Keratinocyte (primary cell): ENCODE results near the gene FAM25A. TPM values are rescaled to one million over a fixed set of nuclear protein-coding genes. Genes with fewer than 3 reads are reported as not detected.
"Not testable (repeated sequence)": the region's sequence is repeated elsewhere in the genome, so short reads cannot be mapped to it uniquely, and the experiment has no call there.

ENCODE experiments used
- DNase-seq: peaks from one replicate; pipeline ENCODE4 v3.0.0-alpha.2; 2011; ENCODE audit warnings: low read depth, missing footprints, low spot score
- FAIRE-seq: peaks from 2 replicates; lab custom pipeline; 2011; peaks lifted over from hg19 to GRCh38; lab: Jason Lieb, UNC
- H2AFZ ChIP-seq: 2 replicates; pipeline ENCODE4 v1.6.0; 2012; ENCODE audit warnings: low read length, control low read depth, inconsistent platforms; ENCODE audit not compliant: control insufficient read depth
- H3K27ac ChIP-seq: 2 replicates; pipeline ENCODE4 v1.5.1; 2011; ENCODE audit warnings: low read length; ENCODE audit not compliant: control insufficient read depth, insufficient read depth
- H3K27me3 ChIP-seq: 3 replicates; pipeline ENCODE4 v1.6.0; 2011; ENCODE audit warnings: low read length; ENCODE audit not compliant: control insufficient read depth, insufficient read depth; ENCODE audit errors: extremely low read depth
- H3K36me3 ChIP-seq, 2 experiments: 2 replicates in 1 of 2; 3 replicates in 1 of 2; pipeline ENCODE4 v1.5.1; 2011; ENCODE audit warnings: low read length in 2 of 2, mild to moderate bottlenecking in 1 of 2; ENCODE audit not compliant: control insufficient read depth in 2 of 2, insufficient read depth in 2 of 2; ENCODE audit errors: extremely low read depth in 1 of 2
- H3K4me1 ChIP-seq: 3 replicates; pipeline ENCODE4 v1.5.1; 2011; ENCODE audit warnings: low read length; ENCODE audit not compliant: control insufficient read depth, insufficient read depth; ENCODE audit errors: extremely low read depth
- H3K4me2 ChIP-seq: 3 replicates; pipeline ENCODE4 v1.6.0; 2011; ENCODE audit warnings: low read depth, low read length; ENCODE audit not compliant: control insufficient read depth, insufficient read depth; ENCODE audit errors: extremely low read depth
- H3K4me3 ChIP-seq, 3 experiments: fragments of 200-600 bp in 1 of 3; sonication (generic) in 1 of 3; 2 replicates in 2 of 3; 3 replicates in 1 of 3; pipeline ENCODE4 v1.5.1; 2011 to 2016; ENCODE audit warnings: low read length in 3 of 3, mild to moderate bottlenecking in 3 of 3, control low read depth in 2 of 3, inconsistent platforms in 1 of 3, low read depth in 1 of 3, mixed read lengths in 1 of 3, mixed run types in 1 of 3, moderate library complexity in 1 of 3; ENCODE audit not compliant: control insufficient read depth in 2 of 3, insufficient read depth in 2 of 3; ENCODE audit errors: extremely low read depth in 1 of 3
- H3K79me2 ChIP-seq: 2 replicates; pipeline ENCODE4 v1.6.0; 2012; ENCODE audit warnings: low read length; ENCODE audit not compliant: control insufficient read depth, insufficient read depth
- H3K9ac ChIP-seq: 3 replicates; pipeline ENCODE4 v1.6.0; 2011; ENCODE audit warnings: low read length; ENCODE audit not compliant: control insufficient read depth, insufficient read depth; ENCODE audit errors: extremely low read depth
- H3K9me1 ChIP-seq: 3 replicates; pipeline ENCODE4 v1.6.0; 2011; ENCODE audit warnings: low read length; ENCODE audit not compliant: control insufficient read depth, insufficient read depth; ENCODE audit errors: extremely low read depth
- H3K9me3 ChIP-seq: 2 replicates; pipeline ENCODE4 v1.5.1; 2012; ENCODE audit warnings: low read depth, low read length; ENCODE audit not compliant: control insufficient read depth
- H4K20me1 ChIP-seq: 3 replicates; pipeline ENCODE4 v1.6.0; 2011; ENCODE audit warnings: low read length; ENCODE audit not compliant: control insufficient read depth, insufficient read depth; ENCODE audit errors: extremely low read depth
- dilution Hi-C: fragments of 300-500 bp; cut with MboI; formaldehyde crosslinking; loops from one replicate; pipeline ENCODE4 v1.7.0; 2020; ENCODE audit warnings: low sequenced_read_pairs; ENCODE audit not compliant: extremely low pct_ligation_motif_present
- polyA plus RNA-seq, 5 experiments: library from polyadenylated mRNA; depleted of rRNA in 3 of 5; stranded (reverse) in 3 of 5; stranded (forward) in 1 of 5; unstranded in 1 of 5; fragments of >200 nt; gene quantifications; 1 replicate in 1 of 5; 2 replicates in 3 of 5; 3 replicates in 1 of 5; pipeline versions ENCODE4 v1.2.1 to v1.2.3, GENCODE V29; 2011 to 2012; ENCODE audit warnings: missing spikeins in 2 of 5, low read depth in 1 of 5, low replicate concordance in 1 of 5

FAM25A gene
- polyA plus RNA-seq, 1 donor (not counting 4 experiments of a cell fraction or from before 2014, with no cell fraction given), result 11.7 TPM

GRCh38 chr10:87009134-87009696, 10.9 kb upstream of the FAM25A start:
- H3K27me3 ChIP-seq, H3K4me1 ChIP-seq, FAIRE-seq, DNase-seq, H3K4me2 ChIP-seq, H3K79me2 ChIP-seq, H2AFZ ChIP-seq, H4K20me1 ChIP-seq, H3K9me3 ChIP-seq, H3K36me3 ChIP-seq, dilution Hi-C loops, H3K9me1 ChIP-seq, H3K27ac ChIP-seq, H3K9ac ChIP-seq, H3K4me3 ChIP-seq: not testable (repeated sequence)

- H3K36me3 ChIP-seq, H3K9me3 ChIP-seq, dilution Hi-C loops, FAIRE-seq, H3K4me2 ChIP-seq, H3K4me1 ChIP-seq, H3K9me1 ChIP-seq, H3K27me3 ChIP-seq, DNase-seq, H4K20me1 ChIP-seq, H2AFZ ChIP-seq, H3K9ac ChIP-seq, H3K79me2 ChIP-seq, H3K4me3 ChIP-seq, H3K27ac ChIP-seq: not testable (repeated sequence)
These were observed 6.6 kb upstream of the FAM25A start for GRCh38 chr10:87013528-87013927.

GRCh38 chr10:87014986-87015716, 4.9 kb upstream of the FAM25A start:
- H3K79me2 ChIP-seq, H3K9ac ChIP-seq, H3K4me2 ChIP-seq, H2AFZ ChIP-seq, FAIRE-seq, H3K4me1 ChIP-seq, DNase-seq, H3K9me1 ChIP-seq, H3K4me3 ChIP-seq, H3K27ac ChIP-seq, H3K27me3 ChIP-seq, dilution Hi-C loops, H3K36me3 ChIP-seq, H3K9me3 ChIP-seq, H4K20me1 ChIP-seq: not testable (repeated sequence)

- H4K20me1 ChIP-seq, H3K9me3 ChIP-seq, H3K9me1 ChIP-seq, H3K36me3 ChIP-seq, H3K9ac ChIP-seq, H3K4me2 ChIP-seq, dilution Hi-C loops, DNase-seq, FAIRE-seq, H3K27me3 ChIP-seq, H3K4me3 ChIP-seq, H3K27ac ChIP-seq, H3K4me1 ChIP-seq, H2AFZ ChIP-seq, H3K79me2 ChIP-seq: not testable (repeated sequence)
These were observed 2.0 kb upstream of the FAM25A start for GRCh38 chr10:87018127-87018526.

GRCh38 chr10:87019066-87019465, 1.0 kb upstream of the FAM25A start:
- DNase-seq, H3K9ac ChIP-seq, H4K20me1 ChIP-seq, H3K4me2 ChIP-seq, dilution Hi-C loops, H3K36me3 ChIP-seq, H3K9me3 ChIP-seq, H3K9me1 ChIP-seq, H3K4me1 ChIP-seq, FAIRE-seq, H3K27me3 ChIP-seq, H2AFZ ChIP-seq, H3K79me2 ChIP-seq, H3K4me3 ChIP-seq, H3K27ac ChIP-seq: not testable (repeated sequence)
